ENCODE data around the gene PLD6.

DNA sequence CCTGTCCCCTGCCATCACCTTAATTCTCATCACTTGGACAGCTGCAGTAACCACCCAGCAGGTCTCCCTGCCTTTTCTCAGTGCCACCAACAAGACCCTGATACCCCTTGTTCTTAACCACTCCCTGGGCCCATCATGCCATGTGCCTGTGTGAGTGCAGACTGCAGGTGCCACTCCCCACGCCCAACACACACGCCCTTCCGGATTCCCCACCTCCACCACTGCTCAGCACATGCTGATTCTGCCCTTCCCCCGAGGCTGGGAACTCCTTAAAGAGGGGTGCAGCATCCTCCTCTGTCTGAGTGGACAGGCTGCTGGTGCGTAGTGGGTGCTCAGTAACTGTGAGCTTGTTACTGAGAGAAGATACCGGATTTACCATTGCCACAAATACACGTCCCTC lies 52.4 kb downstream of the PLD6 start:
- TF ChIP-seq CTCF (IDR thresholded peaks at IDR 0.05; ENCODE audit: low read depth, low read length, poor library complexity, severe bottlenecking), result no peak
- TF ChIP-seq EZH2phosphoT487 (IDR thresholded peaks at IDR 0.05; ENCODE audit: borderline replicate concordance, low read length), result no peak

All from DOHH2 (cell line).